AG09319 (cell line): ENCODE measurements around the gene ARSA.
"Not testable (repeated sequence)": the region's sequence is repeated elsewhere in the genome, so short reads cannot be mapped to it uniquely, and the experiment has no call there.

Experiments used
- DNase-seq: peaks from one replicate; pipeline ENCODE4 v3.0.0-alpha.2; 2010; ENCODE audit warnings: low read depth; ENCODE audit errors: extremely low read depth
- TF ChIP-seq, protein P1 (sequence below): IDR thresholded peaks from 2 replicates; pipeline ENCODE4 v1.5.1; 2011; ENCODE audit warnings: low read depth, mild to moderate bottlenecking, inconsistent platforms, low read length, moderate library complexity

The ARSA gene

GRCh38 chr22:50665738-50666137 is 37.8 kb upstream of the ARSA start:
- DNase-seq, result no peak
- TF ChIP-seq, protein P1, sequence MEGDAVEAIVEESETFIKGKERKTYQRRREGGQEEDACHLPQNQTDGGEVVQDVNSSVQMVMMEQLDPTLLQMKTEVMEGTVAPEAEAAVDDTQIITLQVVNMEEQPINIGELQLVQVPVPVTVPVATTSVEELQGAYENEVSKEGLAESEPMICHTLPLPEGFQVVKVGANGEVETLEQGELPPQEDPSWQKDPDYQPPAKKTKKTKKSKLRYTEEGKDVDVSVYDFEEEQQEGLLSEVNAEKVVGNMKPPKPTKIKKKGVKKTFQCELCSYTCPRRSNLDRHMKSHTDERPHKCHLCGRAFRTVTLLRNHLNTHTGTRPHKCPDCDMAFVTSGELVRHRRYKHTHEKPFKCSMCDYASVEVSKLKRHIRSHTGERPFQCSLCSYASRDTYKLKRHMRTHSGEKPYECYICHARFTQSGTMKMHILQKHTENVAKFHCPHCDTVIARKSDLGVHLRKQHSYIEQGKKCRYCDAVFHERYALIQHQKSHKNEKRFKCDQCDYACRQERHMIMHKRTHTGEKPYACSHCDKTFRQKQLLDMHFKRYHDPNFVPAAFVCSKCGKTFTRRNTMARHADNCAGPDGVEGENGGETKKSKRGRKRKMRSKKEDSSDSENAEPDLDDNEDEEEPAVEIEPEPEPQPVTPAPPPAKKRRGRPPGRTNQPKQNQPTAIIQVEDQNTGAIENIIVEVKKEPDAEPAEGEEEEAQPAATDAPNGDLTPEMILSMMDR, result no peak

GRCh38 chr22:50665212-50665611 is 37.3 kb upstream of the ARSA start:
- TF ChIP-seq, protein P1, result no peak

DNA sequence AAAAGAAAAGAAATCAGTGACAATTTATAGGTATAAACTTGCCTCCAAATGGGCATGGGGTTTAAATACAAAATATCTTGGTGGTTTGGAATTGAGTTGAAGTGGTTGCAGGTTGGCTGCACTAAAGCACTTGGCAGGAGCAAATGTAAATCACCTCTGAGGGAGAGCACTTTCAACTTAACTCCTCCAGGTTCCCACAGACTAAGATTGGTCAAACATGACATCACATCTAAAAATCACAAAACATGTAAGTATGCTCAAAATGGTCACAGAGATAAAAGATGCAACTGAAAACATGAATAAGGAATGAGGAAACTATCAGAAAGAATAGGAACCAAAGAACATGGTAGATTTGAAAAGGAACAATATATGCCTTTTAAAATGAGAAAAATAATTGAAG is 32.4 kb upstream of the ARSA start:
- DNase-seq, result no peak
- TF ChIP-seq, protein P1, result no peak

More at GRCh38 chr22:50665212-50665611, 37.3 kb upstream of the ARSA start:
- DNase-seq, result no peak

GRCh38 chr22:50659711-50660110 is 31.8 kb upstream of the ARSA start:
- DNase-seq, result not testable (repeated sequence)

- DNase-seq, result no peak
- TF ChIP-seq, protein P1, result no peak
These were observed 30.0 kb upstream of the ARSA start for GRCh38 chr22:50657925-50658324.

DNA sequence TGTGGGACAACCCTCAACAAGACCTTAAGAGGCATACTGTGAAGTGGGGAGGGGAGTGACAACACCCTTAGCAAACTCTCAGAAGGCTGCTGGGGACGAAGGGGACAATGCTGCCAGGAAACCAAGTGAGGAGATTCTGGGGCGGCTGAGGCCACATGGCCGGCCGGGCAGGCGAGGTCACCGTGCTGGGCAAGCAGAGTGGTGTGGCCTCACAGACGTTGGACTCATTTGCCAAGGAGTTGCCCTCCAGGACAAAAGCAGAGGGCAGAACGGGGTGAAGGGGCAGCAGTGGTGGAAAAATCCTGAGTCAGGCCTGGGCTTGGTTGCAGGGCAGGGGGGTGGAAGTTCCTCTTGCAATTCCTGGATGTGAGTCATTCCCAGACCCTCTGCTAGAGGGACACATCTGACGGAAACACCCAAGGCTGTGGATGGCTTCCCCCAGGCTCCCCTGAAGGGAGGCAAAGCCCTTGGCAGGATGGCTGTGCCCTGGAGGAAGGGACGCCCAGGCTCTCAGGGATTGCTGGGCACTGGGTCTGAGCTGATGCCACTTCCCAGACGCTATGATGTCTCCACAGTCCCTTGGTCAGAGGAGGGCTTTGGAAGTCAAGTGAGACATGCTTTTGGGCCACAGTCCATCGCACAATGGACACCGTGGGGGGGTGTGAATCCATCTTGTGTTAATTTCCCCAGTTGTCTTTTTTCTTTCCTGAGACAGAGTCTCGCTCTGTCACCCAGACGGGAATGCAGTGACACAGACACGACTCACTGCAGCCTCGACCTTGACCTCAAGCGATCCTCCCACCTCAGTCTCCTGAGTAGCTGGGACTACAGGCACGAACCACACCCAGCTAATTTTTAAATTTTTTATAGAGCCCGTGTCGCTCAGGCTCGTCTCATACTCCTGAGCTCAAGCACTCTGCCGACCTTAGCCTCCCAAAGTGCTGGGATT is 28.4 kb upstream of the ARSA start:
- TF ChIP-seq, protein P1, result no peak
- DNase-seq, result no peak

GRCh38 chr22:50654664-50655063 is 26.7 kb upstream of the ARSA start:
- not testable (repeated sequence) for DNase-seq

GRCh38 chr22:50653256-50653655 is 25.3 kb upstream of the ARSA start:
- no peak for DNase-seq
- TF ChIP-seq, protein P1, result no peak

GRCh38 chr22:50643821-50644101 is 15.8 kb upstream of the ARSA start:
- not testable (repeated sequence) for DNase-seq

GRCh38 chr22:50643021-50643820 is 15.3 kb upstream of the ARSA start:
- not testable (repeated sequence) for DNase-seq
